ENCODE results near the gene KCNQ2.

KCNQ2 gene

GRCh38 chr20:63469713-63470101 lies 2.7 kb downstream of the KCNQ2 start:
- DNase-seq, result no peak

DNA sequence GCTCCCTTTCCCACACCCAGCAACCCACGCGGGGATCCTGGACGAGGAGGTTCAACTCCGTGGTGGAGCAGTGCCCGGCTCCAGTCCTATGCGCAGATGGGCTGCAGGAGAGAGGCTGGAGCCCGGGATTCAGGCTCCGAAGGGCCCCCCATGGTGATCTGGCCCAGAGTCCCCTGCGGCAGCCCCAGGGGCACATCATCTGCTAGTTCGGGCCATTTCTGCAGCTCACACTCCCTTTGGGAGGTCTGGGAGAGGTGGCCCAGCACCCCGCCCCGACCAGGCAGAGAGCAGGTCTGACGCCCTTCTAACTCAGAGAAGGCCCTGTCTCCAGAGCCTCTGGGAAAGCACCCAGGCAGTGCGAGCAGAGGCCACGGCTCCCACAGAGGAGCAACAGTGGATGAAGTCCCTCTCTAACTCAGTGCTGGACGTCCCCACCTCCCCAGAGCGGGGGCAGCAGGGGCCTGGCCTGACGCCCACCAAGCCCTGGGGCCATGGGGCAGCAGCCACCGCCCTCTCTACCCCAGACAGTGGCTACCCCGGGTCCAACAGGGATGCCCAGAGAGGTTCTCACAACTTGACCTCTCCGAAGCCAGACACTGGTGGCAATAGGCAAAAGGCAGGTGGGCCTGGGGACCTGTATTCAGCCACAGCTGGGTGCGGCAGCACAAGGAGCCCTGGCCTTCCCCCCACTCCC lies 3.3 kb downstream of the KCNQ2 start:
- DNase-seq, result no peak

DNA sequence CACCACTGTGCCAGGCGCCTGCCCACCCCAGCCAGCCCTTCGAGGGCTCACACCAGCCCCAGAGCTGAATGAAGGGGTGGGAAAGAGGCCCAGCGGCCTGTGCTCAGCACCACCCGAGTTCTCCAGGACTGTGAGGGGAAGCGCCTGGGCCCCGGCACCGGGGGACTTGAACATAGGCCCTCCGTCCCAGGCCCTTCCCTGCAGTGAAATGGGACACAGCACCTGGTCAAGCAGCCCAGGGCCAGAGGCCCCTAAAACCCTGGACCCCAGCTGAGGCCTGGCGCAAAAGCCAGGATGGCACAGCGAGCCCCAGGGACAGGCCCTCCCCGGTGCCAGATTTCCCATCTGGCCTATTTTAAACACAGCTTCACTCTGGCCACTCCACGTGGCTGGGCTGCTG lies 4.0 kb downstream of the KCNQ2 start:
- no peak for DNase-seq

DNA sequence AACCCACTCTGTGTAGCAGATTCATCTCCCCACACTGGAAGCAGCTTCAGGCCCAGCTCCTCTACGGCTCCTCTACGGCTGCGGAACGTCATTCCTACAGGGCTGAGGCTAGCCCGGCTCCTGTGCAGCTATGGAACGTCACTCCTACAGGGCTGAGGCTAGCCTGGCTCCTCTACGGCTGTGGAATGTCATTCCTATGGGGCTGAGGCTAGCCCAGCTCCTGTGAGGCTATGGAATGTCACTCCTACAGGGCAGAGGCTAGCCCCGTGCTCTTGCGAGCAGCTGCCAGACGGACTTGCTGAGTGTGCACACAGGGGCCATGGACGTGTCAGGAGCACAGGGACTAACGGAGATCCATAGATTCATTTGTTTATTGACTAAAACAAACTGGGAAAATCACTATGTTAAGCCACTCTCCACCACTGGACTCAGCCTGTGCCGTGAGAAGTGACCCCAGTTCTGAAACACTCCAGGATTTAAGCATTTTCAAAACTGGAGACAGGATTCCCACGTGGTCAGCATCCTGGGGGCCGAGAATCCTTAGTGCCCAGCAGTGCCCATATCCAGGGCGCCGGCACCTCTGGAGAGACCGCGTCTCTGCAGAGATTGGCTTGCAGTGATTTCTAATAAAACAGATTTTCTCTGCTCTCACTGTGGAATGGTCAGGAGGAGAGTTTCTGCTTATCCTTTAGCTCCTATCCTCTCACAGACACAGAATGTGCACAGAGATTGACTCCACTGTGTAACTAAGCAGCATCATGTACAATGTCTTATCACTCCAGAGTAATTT lies 5.0 kb downstream of the KCNQ2 start:
- no peak for DNase-seq

DNA sequence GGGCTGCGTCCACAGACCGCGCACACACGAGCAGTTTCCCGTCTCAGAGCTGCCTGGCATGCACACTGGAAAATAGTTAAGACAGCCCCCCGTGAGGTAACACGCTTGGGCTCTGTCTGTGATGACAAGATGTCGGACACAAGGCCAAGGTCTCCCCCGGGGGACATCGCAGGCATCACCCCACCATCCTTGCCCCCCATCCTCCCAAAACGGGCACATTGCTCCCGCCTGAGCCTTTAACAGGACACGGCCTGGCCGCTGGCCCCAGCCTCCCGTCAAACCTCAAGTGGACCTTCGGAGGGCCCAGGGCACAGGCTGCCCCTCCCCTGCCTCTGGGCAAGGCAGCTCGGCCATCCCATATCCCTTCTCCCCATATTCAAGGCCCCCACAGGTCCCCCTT lies 5.6 kb downstream of the KCNQ2 start:
- DNase-seq, result no peak

GRCh38 chr20:63466250-63466825 lies 6.1 kb downstream of the KCNQ2 start:
- DNase-seq, result no peak

DNA sequence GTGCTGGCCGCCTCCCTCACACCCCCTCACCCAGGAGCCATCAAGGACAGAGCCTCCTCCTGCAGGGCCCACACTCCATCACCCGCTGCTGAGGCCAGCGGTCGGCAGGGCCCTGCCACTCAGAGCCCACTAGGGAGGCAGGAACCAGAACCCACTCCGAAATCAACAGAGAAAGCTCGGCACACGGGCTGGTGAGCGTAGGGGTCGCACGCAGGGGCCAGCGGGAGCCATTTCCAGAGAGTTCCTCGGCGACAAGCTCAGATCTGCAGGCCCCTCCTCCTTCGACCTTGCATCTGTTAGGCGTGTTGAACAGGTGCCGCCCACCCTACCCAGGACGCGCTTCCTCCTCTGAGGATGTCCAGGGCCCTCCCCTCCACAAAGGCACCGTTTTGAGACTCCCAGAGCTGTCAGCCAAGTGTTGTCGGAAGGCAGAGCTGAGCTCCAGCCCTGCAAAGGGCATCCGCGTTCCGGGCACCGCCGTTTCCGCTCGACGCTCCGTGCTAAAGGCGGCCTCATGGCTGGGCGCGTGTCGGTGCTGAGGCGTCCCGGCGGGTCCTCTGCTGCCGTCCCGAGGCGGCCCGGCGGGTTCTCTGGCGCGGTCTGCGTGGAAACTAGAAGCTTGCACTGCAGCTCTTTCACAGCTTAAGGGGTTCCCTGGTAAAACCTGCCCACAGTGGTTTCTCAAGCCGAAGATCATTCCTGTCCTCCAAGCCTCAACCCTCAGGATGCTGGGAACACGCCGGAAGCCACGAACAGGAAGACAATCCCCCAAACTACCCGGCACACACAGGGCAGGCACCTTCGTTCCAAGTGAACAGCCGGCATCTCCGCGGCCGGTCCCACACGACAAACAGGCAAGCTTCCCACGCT lies 6.8 kb downstream of the KCNQ2 start:
- DNase-seq, result no peak

- no peak for DNase-seq
Observed at GRCh38 chr20:63464289-63464635, 8.2 kb downstream of the KCNQ2 start.

DNA sequence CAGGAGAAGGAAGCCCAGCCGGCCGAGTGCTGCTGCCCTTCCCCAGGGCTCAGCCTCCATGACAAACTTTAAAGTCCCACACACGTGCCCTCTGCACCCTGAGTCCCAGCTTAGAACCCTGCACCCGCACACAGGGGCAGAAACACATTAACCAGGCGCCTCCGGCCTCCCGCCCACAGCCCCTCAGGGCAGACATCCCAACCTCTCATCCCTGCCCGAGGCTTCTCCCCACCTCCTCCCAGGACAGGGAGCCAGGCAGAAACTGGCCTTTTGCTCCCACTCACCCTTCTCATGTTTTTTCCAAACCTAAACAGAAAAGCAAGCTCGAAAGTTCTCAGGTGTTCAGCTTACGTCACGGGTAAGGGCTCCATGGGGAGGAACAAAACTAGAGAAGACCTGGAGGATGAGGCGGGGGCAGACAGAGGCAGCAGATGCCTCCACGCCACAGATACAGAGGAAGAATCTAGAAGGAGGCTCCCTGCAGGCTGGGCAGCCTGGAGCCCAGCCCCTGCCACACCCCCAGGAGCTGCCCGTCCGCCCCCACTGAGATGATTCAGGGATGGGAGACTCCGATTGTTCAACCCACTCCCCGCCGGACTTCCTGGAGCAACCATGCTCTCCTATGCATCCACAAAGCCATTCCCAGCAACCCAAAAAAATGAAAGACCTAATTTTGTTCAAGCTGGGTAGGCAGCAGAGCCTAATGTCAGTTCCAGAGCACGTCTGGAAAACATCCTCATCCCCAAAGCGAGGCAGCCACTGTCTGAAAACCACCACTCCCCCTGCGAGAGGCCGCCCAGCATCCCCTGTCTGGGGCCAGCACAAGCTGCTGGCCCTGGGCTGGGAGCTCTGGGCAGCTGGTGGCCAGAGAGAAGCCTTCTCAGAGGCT lies 8.8 kb downstream of the KCNQ2 start:
- DNase-seq, result no peak

DNA sequence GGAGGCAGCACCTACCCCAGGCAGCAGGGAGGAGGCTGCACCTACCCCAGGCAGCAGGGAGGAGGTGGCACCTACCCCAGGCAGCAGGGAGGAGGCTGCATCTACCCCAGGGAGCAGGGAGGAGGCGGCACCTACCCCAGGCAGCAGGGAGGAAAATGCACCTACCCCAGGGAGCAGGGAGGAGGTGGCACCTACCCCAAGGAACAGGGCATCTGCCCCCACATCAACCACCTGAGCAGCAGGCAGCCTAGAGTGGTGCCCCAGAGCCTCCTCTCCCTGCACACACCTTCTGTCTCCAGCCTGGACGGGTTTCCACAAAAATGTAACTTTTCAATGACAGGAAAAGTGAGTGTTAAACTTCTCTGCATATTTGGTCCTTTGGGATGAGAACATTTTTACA lies 10.2 kb downstream of the KCNQ2 start:
- no peak for DNase-seq

- DNase-seq, result no peak
Observed at GRCh38 chr20:63461104-63461763, 11.2 kb downstream of the KCNQ2 start.

GRCh38 chr20:63459070-63459380 lies 13.4 kb downstream of the KCNQ2 start:
- DNase-seq, result no peak

GRCh38 chr20:63458170-63459069 lies 14.0 kb downstream of the KCNQ2 start:
- no peak for DNase-seq

DNA sequence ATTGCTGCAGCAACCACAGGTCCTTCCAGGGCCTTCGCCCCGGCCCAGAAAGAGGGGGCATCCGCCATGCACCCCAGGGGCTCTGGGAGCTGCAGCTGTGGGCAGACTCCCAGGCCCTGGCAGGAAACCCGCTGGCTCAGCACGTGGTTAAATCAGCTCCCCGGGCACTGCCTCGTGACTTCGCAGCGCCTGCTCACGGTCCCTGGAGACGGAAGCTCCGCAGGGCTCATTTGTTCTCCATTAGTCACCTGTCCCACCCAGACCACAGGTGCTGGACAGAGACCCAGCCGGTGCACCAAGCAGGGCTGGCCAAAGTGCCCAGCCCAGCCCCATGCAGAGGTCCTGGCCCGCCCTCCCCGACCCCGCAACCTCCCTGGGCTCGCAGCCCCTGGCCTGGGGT lies 14.7 kb downstream of the KCNQ2 start:
- no peak for DNase-seq

- DNase-seq, result no peak
Observed at GRCh38 chr20:63456429-63457284, 15.8 kb downstream of the KCNQ2 start.

DNA sequence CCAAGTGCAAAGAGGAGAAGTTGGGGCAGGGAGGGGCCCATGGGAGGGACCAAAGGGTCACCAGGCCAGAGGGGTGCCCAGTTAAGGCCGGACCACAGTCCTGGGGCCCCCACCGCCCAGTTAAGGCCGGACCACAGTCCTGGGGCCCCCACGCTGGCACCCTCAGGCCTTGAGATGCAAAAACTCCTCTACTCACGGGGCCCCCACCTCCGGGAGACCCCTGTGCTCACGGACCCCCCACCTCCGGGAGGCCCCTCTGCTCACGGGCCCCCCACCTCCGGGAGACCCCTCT lies 16.9 kb downstream of the KCNQ2 start:
- no peak for DNase-seq

GRCh38 chr20:63454731-63455567 lies 17.5 kb downstream of the KCNQ2 start:
- DNase-seq, result no peak

GRCh38 chr20:63452821-63453523 lies 19.5 kb downstream of the KCNQ2 start:
- no peak for DNase-seq
